ENCODE measurements around the gene ETV1.
A peak's percentile ranks its signal among the peaks of the same experiment; 100 is the strongest.
"Not testable (repeated sequence)": the region's sequence is repeated elsewhere in the genome, so short reads cannot be mapped to it uniquely, and the experiment has no call there.

ETV1 gene

GRCh38 chr7:13921062-13921461 is 68.4 kb downstream of the ETV1 start:
- CTCF ChIA-PET, result no interaction called here
- POLR2A ChIA-PET, result no interaction called here
- TF ChIP-seq CTBP1 (IDR thresholded peaks at IDR 0.05; ENCODE audit: borderline replicate concordance), result no peak
- TF ChIP-seq ELF4 (IDR thresholded peaks at IDR 0.05), result no peak
- no peak for TF ChIP-seq SP1 (IDR thresholded peaks at IDR 0.05)
- TF ChIP-seq TARDBP (IDR thresholded peaks at IDR 0.05), result no peak
- TF ChIP-seq, protein P1, sequence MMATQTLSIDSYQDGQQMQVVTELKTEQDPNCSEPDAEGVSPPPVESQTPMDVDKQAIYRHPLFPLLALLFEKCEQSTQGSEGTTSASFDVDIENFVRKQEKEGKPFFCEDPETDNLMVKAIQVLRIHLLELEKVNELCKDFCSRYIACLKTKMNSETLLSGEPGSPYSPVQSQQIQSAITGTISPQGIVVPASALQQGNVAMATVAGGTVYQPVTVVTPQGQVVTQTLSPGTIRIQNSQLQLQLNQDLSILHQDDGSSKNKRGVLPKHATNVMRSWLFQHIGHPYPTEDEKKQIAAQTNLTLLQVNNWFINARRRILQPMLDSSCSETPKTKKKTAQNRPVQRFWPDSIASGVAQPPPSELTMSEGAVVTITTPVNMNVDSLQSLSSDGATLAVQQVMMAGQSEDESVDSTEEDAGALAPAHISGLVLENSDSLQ (IDR thresholded peaks at IDR 0.05), result no peak
- TF ChIP-seq HDGF (IDR thresholded peaks at IDR 0.05; ENCODE audit: borderline replicate concordance), result no peak
- no peak for TF ChIP-seq L3MBTL2 (conservative IDR thresholded peaks at IDR 0.05)
- no peak for DNase-seq (ENCODE audit: extremely low spot score)

DNA sequence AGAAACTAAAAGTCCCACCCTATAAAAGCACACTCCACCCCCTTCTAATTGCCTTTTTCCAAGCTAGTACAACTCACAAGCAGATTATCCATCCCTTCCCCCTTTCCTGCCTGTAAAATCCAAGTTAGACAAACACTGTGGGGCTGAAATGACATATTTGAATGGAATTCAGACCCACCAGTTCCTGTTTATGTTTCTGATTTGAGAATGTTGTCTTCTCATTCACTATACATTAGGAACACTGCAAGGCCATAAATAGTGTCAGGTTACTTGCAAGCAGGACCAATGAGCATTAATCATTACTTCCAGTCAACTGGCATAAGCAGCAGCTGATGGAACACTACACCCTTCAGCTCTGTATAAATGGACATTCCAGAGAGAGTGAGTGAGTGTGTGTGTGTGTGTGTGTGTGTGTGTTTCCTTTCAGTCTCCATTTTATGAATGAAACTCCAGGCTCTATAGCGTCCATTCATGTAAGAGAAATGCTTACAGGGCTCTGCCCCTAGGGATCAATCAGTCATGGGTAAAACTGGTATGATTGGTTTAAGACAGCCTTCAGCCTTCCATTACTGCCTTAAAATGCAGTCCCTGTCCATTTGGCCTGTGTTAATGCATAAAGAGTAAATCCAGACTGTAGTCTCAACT is 69.3 kb downstream of the ETV1 start:
- POLR2A ChIA-PET, result interaction anchor here (1.0 kb wide), 1 partner anchor 71 kb away, joined by 4 read pairs; no protein-coding TSS in a partner anchor
- CTCF ChIA-PET, result no interaction called here
- TF ChIP-seq SUZ12 (IDR thresholded peaks at IDR 0.05) (no peak), CTBP1 (IDR thresholded peaks at IDR 0.05; ENCODE audit: borderline replicate concordance) (peak; percentile 98), FOXK2 (IDR thresholded peaks at IDR 0.05) (peak; percentile 94), ARNT (IDR thresholded peaks at IDR 0.05) (no peak), TARDBP (IDR thresholded peaks at IDR 0.05) (peak; percentile 61; the same call in 1 of the 2 replicates), SP1 (IDR thresholded peaks at IDR 0.05) (no peak), BHLHE40 (IDR thresholded peaks at IDR 0.05; ENCODE audit: borderline replicate concordance) (no peak), NFRKB (IDR thresholded peaks at IDR 0.05) (no peak), ELF4 (IDR thresholded peaks at IDR 0.05) (peak; percentile 56), ZNF384 (IDR thresholded peaks at IDR 0.05) (peak; percentile 48; the same call in 1 of the 2 replicates), LEF1 (IDR thresholded peaks at IDR 0.05; ENCODE audit: borderline replicate concordance) (peak; percentile 35; the same call in 1 of the 2 replicates), FOXM1 (IDR thresholded peaks at IDR 0.05; ENCODE audit: borderline replicate concordance) (no peak), FOXA1 (IDR thresholded peaks at IDR 0.05) (peak; percentile 42; the same call in 1 of the 2 replicates), HDGF (IDR thresholded peaks at IDR 0.05; ENCODE audit: borderline replicate concordance) (no peak)
- TF ChIP-seq, protein P1 (IDR thresholded peaks at IDR 0.05), result peak; percentile 97
- peak; percentile 70 for DNase-seq (ENCODE audit: extremely low spot score)

DNA sequence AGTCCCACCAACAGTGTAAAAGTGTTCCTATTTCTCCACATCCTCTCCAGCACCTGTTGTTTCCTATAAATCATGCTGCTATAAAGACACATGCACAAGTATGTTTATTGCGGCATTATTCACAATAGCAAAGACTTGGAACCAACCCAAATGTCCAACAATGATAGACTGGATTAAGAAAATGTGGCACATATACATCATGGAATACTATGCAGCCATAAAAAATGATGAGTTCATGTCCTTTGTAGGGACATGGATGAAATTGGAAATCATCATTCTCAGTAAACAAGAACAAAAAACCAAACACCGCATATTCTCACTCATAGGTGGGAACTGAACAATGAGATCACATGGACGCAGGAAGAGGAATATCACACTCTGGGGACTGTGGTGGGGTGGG is 71.1 kb downstream of the ETV1 start:
- DNase-seq (ENCODE audit: extremely low spot score); CTCF ChIA-PET; POLR2A ChIA-PET: not testable (repeated sequence)

- DNase-seq (ENCODE audit: extremely low spot score); CTCF ChIA-PET: not testable (repeated sequence)
- POLR2A ChIA-PET, result interaction anchor here (1.2 kb wide), 1 partner anchor 9 kb away, joined by 3 read pairs; no protein-coding TSS in a partner anchor
These were observed 72.4 kb downstream of the ETV1 start for GRCh38 chr7:13917103-13917502.

GRCh38 chr7:13915891-13916290 is 73.6 kb downstream of the ETV1 start:
- no peak for DNase-seq (ENCODE audit: extremely low spot score)
- ChIA-PET CTCF (no interaction called here), POLR2A (interaction anchor here (1.2 kb wide), 1 partner anchor 8 kb away, joined by 3 read pairs; no protein-coding TSS in a partner anchor)
- no peak for TF ChIP-seq CTBP1 (IDR thresholded peaks at IDR 0.05; ENCODE audit: borderline replicate concordance)
- TF ChIP-seq ARNT (IDR thresholded peaks at IDR 0.05), result no peak
- TF ChIP-seq FOXM1 (IDR thresholded peaks at IDR 0.05; ENCODE audit: borderline replicate concordance), result no peak
- no peak for TF ChIP-seq NFRKB (IDR thresholded peaks at IDR 0.05)
- TF ChIP-seq SUZ12 (IDR thresholded peaks at IDR 0.05), result no peak
- no peak for TF ChIP-seq L3MBTL2 (conservative IDR thresholded peaks at IDR 0.05)
- no peak for TF ChIP-seq SP1 (IDR thresholded peaks at IDR 0.05)
- TF ChIP-seq HDGF (IDR thresholded peaks at IDR 0.05; ENCODE audit: borderline replicate concordance), result no peak
- TF ChIP-seq, protein P1 (IDR thresholded peaks at IDR 0.05), result no peak
- TF ChIP-seq BHLHE40 (IDR thresholded peaks at IDR 0.05; ENCODE audit: borderline replicate concordance), result no peak
- no peak for TF ChIP-seq FOXA1 (IDR thresholded peaks at IDR 0.05)
- TF ChIP-seq TARDBP (IDR thresholded peaks at IDR 0.05), result no peak
- no peak for TF ChIP-seq FOXK2 (IDR thresholded peaks at IDR 0.05)
- TF ChIP-seq LEF1 (IDR thresholded peaks at IDR 0.05; ENCODE audit: borderline replicate concordance), result no peak
- no peak for TF ChIP-seq ZNF384 (IDR thresholded peaks at IDR 0.05)
- no peak for TF ChIP-seq ELF4 (IDR thresholded peaks at IDR 0.05)

DNA sequence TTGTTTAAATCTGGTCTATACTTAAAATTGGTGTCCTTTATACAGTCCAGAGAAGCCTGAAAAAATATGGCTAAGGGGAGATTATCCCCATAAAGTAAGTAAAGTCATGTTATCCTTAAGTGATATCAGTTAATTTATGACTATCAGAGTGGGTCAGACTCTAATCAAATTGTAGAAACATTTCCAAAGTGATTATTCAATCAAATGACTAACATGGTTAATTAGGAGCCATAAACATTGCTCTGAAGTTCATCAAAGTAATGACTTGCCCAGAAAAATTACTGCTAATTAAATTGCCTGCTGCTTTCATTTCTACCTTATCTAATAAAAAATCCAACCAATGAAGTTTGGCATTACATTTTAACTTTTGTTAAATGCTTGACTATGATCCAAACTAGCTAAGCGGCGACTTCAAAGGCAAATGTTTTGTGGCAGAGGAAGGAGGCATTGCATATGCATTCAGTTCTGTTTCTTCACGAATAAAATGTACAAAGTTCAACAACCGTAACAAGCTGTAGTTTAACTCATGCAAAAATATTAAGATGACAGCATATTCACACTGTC is 76.7 kb downstream of the ETV1 start:
- ChIA-PET CTCF (no interaction called here), POLR2A (no interaction called here)
- TF ChIP-seq SUZ12 (IDR thresholded peaks at IDR 0.05) (no peak), SP1 (IDR thresholded peaks at IDR 0.05) (no peak), CTBP1 (IDR thresholded peaks at IDR 0.05; ENCODE audit: borderline replicate concordance) (no peak), ZNF384 (IDR thresholded peaks at IDR 0.05) (no peak), NFRKB (IDR thresholded peaks at IDR 0.05) (no peak), ARNT (IDR thresholded peaks at IDR 0.05) (no peak), L3MBTL2 (conservative IDR thresholded peaks at IDR 0.05) (no peak), HDGF (IDR thresholded peaks at IDR 0.05; ENCODE audit: borderline replicate concordance) (no peak), BHLHE40 (IDR thresholded peaks at IDR 0.05; ENCODE audit: borderline replicate concordance) (no peak), LEF1 (IDR thresholded peaks at IDR 0.05; ENCODE audit: borderline replicate concordance) (no peak), FOXA1 (IDR thresholded peaks at IDR 0.05) (no peak), FOXM1 (IDR thresholded peaks at IDR 0.05; ENCODE audit: borderline replicate concordance) (no peak), FOXK2 (IDR thresholded peaks at IDR 0.05) (no peak), ELF4 (IDR thresholded peaks at IDR 0.05) (no peak), TARDBP (IDR thresholded peaks at IDR 0.05) (no peak)
- TF ChIP-seq, protein P1 (IDR thresholded peaks at IDR 0.05), result no peak
- no peak for DNase-seq (ENCODE audit: extremely low spot score)
